Stimulated activated CD8-positive, alpha-beta memory T cell treated with anti-CD3 and anti-CD28 coated beads, Interleukin-4, amount 100 ng/mL, for 24 hours (primary cell): Measurements from ENCODE around the gene RALY.

Source experiments
- DNase-seq: peaks from one replicate; pipeline ENCODE4 v3.0.0-alpha.2; 2020; ENCODE audit warnings: low read depth

RALY gene

DNA sequence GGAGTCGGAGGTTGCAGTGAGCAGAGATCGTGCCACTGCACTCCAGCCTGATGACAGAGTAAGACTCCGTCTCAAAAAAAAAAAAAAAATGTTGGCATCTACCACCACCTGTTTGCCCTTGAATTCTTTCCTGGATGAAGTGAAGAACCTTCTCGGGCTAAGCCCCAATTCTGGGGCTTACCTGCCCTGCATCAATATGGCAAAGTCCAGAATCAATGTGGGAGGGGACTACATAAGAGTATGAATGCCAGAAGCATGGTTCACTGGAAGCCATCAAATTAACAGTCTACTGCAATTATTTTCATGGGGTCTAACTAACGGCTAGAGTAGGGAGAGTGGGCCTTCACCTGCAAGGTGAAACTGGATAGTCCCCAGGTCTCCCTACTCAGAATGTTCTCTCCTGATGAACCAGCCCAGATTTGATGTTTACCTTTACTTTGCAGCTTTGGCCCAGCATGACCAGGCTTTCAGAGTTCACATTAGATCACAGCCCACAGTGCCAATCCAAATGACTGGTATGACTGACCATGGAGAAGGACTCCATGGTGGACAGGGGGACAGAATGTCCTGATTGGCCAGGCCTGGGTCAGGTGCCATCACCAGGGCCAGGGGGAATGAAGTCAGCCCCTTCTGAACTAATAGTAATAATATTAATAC is 7.0 kb upstream of the RALY start:
- DNase-seq = no peak

- DNase-seq = no peak
These were observed 3.6 kb upstream of the RALY start for GRCh38 chr20:33990075-33990474.

DNA sequence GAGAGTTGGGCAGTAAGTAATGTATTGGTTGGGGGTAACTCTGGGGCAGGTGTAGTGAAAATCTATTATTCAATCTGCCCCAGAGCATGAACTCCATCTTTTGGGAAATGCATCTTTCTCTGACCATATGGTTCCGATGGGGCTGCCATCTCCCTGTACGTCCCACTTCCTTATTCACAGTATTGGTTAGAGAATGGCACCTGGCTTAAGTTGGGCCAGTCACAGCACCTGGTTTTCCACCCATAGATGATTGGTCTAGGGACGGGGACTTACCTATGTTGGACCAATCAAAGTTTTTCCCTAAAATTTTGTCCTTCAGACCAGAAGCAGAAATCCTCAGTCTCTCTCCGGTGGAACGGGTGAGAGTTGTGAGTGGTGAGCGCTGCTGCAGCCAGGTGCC is 2.2 kb upstream of the RALY start:
- DNase-seq = no peak

DNA sequence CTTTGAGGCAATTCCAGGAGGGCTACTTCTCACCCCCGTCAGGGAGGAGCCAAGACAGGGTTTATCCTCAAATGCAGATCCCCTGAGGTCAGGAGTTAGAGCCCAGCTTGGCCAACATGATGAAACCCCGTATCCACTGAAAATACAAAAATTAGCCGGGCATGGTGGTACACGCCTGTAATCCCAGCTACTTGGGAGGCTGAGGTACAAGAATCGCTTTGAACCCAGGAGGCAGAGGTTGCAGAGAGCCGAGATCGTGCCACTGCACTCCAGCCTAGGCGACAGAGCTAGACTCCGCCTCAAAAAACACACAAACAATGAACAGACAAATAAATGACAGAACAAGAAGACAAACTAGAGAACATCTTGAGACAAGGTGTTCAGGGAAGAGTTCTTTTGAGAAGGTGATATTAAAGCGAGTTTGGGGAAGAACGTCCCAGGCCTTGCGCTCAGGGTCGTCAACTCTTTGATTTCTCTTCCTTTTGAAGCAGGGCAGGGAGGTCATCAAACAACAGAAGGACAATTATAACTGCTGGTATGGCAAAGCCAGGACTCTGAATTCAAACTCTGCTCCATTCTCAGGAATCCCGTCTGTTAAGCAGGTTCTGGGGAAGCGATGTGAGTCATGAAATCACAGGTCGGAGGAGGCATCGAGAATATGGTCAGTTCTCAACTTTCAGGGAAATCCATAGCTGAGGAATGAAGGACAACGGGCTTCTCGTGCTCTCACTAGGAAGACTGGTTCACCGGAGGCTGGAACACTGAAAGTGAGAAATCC is 1.4 kb upstream of the RALY start:
- no peak for DNase-seq

- DNase-seq = peak; percentile 98
These were observed 662 bp upstream of the RALY start for GRCh38 chr20:33992923-33993575.

GRCh38 chr20:33994222-33994913 is 657 bp downstream of the RALY start:
- DNase-seq = peak; percentile 71

DNA sequence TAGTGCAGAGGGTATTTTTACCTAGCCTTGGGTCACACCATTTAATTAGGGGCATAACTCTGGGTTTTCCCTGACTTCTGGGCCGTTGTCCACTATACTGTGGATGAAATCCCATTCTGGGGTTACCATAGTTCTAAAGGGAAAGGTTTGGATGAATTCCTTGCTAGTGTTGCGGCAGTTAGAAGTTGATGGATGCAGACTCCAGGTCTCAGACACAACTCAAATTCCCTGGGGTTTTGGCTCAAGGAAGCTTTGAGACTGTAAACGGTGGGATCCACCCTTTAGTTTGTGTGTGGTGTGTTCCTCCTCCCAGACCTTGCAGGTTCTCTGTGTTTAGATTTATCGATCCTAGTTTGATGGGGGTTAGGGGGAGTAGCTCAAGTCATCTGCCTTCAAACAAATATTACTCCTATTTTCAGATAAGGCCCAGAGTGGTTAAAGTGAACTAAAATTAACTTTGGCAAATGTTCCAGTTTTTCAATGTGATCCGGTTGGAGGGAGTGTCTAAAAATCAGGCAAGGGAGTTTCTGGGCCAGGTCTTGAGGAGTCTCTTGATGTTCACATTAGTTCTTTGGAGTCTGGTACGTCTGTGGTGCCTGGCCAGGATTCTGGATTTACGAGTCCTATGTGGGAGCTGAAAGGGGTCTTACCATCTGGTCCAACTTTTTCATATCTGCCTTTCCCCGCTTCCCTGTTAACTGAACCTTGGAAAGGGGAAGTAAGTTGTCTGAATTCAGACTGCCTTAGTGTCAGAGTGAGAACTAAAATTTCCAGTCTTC is 1.5 kb downstream of the RALY start:
- DNase-seq = no peak

DNA sequence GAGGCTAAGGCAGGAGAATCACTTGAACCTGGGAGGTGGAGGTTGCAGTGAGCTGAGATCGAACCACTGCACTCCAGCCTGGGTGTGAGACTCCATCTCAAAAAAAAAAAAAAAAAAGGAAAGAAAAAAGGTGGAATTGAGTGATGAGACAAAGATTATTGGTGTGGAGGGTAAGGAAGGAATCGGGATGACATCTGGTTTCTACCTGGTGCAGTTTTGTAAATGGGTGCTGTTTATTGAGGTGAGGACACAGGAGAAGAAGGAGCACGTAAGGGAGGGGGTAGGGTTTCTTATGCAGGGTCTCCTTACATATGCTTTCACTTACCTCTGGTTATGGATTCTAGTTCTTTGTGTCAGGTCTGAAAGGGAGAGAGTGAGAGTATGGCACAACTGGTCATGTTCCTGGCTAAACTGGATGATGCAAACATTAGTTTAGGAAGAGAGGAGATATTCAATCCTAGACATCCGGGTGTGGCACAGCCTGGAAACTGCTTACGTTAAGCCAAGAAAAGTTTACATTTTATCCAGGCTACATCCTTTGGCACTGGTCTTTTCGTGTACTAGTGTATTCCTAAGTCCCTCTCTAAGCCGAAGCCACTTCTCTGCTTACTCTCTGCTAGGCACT is 5.4 kb downstream of the RALY start:
- no peak for DNase-seq

DNA sequence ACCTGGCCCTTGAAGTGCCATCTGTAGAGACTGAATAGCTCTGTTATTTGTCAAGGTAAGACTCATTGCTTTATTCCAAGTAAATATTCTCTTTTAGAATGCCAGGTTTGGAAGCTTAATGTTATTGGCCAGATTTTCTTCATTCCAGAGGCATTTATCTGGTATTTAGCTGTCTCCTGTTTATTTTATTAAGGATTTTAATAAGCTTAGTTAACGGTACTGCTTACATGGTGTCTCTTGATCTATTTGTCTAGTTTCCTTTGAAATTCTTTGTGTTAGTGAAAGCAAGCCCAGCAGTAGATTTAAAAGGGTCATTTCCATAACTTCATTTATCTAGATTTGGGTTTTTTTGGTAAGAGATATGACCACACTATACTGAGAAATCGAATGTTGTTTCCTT is 7.7 kb downstream of the RALY start:
- no peak for DNase-seq

DNA sequence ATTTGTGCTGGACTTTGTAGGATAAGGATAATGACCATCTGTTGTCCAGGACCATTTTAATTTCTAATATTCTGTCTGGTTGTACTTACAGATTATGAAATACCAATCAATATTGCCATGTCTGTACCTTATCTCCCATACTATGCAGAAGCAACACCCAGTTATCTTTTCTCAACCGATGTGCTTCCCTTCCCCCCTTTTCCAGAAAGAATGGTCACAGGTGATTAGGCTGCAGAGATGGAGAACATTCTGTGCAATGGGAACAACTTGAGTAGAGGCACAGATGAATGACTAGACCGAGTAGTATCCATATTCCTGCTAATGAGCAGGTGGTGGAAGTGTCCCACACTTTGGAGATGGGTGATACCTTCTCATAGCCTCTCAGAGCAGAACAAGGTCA is 10.5 kb downstream of the RALY start:
- no peak for DNase-seq

DNA sequence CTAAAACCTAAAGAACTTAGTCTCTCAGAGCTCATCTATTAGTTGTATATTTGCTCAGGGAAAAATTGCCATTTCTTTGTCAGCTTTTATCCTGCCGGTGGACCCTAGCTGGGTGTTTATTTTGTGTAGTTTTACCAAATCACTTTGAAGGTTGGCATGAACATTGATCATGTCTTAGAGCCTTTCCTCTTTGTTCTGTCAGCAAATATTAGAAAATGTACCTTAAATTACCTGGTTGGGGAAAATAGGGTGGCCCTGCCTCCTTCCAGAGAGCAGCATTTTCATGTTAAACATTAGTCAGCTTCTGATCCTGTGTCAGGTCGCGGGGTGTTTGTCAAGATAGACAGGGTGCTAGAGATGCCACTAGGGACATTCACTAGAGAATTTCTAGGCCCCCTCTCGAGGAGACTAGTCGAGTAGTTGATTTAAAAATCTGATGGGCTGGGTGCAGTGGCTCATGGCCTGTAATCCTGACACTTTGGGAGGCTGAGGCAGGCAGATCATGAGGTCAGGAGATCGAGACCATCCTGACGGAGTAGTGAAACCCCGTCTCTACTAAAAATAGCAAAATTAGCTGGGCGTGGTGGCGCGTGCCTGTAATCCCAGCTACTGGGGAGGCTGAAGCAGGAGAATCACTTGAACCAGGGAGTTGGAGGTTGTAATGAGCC is 11.2 kb downstream of the RALY start:
- DNase-seq = no peak

GRCh38 chr20:34006619-34007018 is 12.9 kb downstream of the RALY start:
- no peak for DNase-seq

- DNase-seq = no peak
These were observed 14.8 kb downstream of the RALY start for GRCh38 chr20:34008477-34008876.

- DNase-seq = no peak
These were observed 16.8 kb downstream of the RALY start for GRCh38 chr20:34010405-34010931.

DNA sequence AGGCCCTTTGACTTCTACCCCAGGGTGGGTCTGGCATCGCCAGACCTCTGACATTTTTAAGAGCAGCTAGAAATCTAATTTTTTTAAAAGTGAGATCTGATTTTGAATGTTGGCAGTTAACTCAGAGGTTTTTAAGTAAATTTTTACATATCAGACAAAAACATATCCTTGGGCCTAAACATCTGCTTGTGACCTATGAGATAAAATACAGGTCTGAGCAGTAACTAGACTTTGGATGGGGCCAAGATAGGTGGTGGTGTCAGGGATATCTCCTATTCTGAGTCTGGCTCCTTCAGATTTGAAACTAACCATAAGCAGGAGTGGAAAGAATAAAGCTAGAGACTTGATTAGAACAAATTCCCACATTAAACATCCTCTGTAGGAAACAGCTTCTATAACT is 17.6 kb downstream of the RALY start:
- DNase-seq = no peak

- no peak for DNase-seq
These were observed 18.6 kb downstream of the RALY start for GRCh38 chr20:34012330-34012729.

- no peak for DNase-seq
These were observed 19.0 kb downstream of the RALY start for GRCh38 chr20:34012735-34013134.

- DNase-seq = no peak
These were observed 19.8 kb downstream of the RALY start for GRCh38 chr20:34013554-34013953.

- DNase-seq = no peak
These were observed 21.2 kb downstream of the RALY start for GRCh38 chr20:34014878-34015277.
